HG03060 (cell line): ENCODE data around the gene CYP3A5.
"Not testable (repeated sequence)": the region's sequence is repeated elsewhere in the genome, so short reads cannot be mapped to it uniquely, and the experiment has no call there.

Source experiments
- ATAC-seq: cut with Tn5 transposase; IDR thresholded peaks from one replicate; pipeline ENCODE4 v1.9.1; 2021; ENCODE audit warnings: low read depth, moderate number of reproducible peaks; ENCODE audit not compliant: unreplicated experiment

CYP3A5 gene

DNA sequence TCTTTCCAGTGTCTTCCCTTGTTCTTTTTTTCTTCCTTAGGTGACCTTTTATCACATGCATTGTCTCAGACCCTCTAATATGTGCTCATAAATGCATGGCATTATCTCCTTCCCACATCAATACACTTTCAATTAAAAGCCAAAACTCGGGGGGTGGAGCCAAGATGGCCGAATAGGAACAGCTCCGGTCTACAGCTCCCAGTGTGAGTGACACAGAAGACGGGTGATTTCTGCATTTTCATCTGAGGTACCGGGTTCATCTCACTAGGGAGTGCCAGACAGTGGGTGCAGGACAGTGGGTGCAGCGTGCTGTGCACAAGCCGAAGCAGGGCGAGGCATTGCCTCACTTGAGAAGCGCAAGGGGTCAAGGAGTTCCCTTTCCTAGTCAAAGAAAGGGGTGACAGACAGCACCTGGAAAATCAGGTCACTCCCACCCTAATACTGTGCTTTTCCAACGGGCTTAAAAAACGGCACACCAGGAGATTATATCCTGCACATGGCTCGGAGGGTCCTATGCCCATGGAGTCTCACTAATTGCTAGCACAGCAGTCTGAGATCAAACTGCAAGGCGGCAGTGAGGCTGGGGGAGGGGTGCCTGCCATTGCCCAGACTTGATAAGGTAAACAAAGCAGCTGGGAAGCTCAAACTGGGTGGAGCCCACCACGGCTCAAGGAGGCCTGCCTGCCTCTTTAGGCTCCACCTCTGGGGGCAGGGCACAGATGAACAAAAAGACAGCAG is 6.2 kb upstream of the CYP3A5 start:
- not testable (repeated sequence) for ATAC-seq

DNA sequence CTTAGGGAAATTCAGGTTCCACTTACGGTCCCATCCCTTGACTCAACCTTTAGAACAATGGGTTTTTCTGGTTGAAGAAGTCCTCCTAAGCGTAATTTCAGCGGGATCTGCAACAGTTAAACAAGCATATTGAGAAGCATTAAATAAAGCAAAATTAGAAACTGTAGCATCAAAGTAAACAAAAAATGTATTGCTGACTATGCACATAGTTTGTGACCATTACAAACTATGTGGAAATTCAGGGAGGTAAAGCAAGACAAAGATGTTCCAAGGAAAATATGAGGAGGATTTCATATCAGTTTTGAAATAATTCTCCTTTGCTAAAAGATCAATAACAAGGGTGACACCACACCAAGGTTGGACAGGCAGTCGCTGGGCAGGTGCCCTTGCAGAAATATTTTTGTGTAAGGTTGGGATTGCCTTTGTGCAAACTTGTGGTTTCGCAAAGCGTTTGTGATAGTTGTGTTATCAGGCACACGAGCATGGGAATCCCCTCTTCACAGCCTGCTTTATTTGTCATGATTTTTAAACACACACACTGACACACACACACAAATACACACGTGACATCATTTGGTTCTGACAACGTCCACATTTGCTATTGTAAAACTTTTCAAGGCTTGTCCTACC is 5.4 kb upstream of the CYP3A5 start:
- ATAC-seq: no peak

DNA sequence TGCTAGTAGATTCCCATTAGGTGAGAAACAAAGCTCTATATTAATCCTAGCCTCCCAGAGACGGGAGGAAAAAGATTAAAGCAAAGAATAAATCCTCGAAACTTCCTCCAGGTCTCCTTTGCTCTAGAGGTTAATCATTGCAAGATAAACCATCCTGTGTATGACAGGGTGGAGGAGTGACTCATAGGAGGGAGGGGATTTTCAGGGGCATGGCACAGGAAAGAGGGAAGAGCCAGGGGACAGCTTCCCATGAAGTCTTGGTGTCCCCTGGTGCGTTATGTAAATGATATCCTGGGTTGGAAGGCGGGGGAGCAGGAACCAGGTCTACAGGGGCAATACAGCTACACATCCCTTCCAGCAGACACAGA is 780 bp downstream of the CYP3A5 start:
- no peak for ATAC-seq

DNA sequence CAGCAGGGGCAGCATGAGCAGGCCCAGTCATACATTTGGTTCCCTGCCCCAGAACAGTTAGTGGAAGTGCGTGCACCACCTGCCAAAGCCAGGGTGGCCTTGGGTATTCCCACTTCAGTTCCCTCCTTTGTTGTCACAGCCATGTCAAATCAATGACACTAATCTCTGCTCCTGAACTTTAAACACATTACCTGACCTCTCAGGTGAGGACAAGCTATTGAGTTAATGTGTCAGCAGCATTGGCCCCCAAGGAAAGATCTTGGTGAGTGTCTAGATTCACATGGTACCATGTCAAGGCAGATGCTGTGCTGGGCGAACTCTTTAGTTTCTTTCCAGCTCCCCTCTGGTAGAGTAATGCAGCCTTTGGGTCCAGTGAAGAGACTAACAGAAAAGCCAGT is 2.1 kb downstream of the CYP3A5 start:
- no peak for ATAC-seq

DNA sequence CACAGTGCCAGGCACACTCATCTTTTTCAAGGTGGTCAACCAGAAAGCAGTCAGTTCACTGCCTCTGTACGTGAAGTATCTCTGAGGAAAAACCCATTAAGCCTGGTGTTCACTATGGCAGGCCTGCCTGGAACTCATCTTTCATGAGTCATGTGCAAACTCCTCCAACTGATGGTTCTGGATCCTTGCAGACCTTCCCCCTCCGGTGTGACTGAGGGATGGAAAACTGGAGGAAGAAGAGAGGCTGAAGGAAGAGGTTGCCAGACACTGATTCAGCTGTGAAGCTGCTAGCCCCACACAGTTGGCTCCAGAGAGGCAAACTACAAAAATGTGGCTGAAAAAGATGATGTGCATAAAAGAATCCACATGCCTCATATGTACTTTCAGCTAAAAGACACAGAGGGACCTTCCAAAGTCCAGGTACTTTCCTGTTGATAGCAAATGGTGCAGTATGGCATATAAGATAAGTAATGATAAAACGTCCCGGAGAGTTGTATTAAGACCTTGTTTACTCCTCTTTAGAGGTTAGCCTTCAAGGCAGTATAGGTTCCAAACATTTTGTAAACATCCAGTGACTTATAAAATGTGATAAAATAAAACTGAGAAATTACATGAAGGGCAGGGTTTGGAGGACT is 2.7 kb downstream of the CYP3A5 start:
- no peak for ATAC-seq

DNA sequence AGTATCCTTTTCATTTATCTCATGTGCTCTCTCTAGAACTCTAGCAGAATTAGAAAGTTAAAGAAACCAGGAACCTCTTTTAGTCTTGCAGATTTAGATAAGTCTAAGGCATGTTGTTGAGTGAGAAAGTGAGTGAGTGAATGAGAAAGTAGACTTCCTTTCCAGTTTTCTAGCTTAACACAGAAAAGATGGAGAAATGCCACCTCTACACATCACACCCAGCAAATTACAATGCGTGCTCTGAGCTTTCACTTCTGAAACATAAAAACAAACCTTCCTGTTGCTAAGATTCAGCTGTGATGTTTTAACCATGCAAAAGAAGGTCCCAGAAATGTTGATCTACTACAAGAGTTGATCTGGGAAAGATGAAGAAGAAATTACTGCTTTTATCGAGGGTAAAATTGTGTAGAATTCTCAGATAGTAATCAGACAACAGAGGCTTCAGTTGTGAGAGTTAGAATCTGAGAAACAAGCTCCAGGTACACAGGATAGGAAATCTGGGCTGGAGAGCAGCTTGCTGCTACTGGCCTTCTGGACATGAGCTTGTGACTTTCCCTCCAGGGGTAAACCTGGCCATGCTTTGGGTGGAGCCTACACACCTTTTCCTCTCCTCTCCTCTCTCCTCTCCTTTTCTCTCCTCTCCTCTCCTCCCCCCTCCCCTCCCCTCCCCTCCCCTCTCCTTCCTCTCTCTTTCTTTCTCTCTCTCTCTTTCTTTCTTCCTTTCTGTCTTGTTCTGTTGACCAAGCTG is 4.6 kb downstream of the CYP3A5 start:
- ATAC-seq: no peak

DNA sequence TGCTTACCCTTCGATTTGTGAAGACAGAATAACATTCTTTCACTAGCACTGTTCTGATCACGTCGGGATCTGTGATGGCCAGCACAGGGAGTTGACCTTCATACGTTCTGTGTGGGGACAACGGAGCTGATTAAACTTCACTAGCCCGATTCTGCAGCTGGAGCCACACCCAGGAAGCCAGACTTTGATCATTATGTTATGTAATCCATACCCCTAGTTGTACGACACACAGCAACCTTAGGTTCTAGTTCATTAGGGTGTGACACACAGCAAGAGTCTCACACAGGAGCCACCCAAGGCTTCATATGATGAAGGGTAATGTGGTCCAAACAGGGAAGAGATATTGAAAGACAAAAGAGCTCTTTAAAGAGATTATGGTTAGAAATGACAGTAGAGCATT is 7.2 kb downstream of the CYP3A5 start:
- no peak for ATAC-seq

DNA sequence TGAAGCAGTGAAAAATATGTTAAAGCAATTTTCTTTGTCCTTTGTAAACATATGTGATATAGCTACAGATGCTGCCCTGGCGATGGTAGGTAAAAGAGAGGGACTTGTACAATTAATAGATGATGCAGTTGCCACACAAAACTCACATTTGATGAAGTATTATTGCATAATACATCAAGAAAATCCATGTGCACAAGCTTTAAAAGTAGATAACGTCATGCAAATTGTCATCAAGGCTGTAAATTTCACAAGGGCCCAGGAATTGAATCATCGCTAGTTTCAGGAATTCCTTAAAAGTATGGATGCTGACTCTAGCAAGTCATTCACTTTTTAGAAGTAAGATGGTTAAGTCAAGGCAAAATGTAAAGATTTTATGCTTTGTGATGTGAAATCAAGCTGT is 10.0 kb downstream of the CYP3A5 start:
- no peak for ATAC-seq

DNA sequence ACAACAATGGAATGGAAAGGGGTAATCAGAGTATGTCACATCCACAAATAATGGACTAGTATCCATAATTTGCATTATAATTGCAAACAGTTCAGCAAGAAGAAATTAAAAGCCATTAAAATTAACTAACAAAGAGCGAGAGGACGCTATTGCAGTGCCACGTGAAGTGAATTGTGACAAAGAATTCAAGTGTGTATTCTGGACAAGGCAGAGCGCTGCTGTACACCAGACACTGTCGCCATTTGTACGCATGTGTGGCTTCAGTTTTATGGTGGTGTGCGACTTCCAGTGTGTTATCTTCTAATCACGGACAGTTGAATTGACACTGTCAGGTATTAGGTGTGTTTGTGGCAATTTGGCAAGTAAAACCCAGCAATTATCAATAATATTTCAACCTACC is 11.3 kb downstream of the CYP3A5 start:
- ATAC-seq: no peak

DNA sequence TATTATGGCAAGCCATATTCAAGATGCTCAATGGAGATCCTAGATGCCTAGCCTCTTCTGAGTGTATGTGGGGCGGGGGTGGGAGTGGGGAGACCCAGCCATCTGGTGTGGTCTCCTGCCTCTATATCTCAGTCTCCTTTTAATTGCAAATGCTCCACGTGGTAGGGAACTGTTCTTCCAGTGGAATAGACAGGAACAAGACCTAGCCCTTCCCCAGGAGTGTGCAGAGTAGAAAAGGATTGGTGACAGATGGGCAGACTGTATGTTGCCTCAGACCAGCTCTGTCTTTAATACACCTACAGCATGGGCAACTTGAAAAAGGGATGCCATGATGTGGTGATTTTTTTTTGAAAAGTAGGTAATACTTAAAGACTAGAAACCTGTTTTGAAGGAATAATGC is 12.6 kb downstream of the CYP3A5 start:
- no peak for ATAC-seq

DNA sequence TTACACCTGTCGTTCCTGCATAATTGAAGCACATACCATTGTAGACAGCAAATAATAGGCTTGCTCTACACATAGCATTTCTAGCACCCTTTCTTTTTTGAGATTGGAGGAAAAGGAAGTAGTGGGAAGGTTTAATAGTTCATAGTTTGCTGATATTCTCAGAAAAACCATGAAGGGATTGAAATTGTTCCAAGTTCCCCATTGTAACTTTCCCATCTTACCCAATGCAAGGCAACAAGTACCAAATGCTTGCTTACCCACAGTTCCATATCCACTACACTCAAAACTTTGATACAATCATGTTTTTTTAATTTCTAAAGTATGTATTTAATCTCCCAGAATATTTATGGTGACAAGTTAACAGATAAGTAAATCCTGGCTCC is 13.8 kb downstream of the CYP3A5 start:
- ATAC-seq: no peak

DNA sequence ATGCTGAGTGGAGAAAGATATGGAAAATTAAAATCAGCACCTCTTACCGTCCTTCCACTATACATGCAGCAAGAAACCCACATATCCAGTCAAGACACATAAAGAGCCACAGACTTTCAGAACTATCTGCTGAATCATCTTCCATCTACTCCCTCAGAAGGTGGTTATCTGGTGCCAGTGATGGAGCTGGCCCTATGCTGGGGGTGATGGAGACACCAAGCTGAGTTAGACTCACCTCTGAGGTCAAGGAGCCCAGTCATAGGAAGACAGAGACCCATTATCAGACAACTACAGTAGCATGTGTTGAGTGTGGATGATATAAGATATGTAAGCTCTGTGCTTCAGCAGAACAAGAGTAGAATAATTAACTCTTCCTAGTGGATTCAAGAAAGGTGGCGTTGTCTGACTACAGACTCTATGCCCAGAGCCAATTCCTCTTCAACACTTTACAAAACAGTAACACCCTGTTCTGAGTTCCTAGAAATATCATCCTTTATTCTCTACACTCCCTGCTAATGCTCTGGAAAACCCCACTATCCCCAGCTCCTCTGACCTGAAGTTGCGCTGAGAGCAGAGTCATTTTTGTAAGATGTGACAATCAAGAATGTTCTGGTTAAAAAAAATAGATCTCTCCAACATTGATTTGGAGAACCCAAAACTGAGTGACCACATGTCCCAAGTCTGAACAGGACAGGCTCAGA is 14.3 kb downstream of the CYP3A5 start:
- ATAC-seq: no peak

DNA sequence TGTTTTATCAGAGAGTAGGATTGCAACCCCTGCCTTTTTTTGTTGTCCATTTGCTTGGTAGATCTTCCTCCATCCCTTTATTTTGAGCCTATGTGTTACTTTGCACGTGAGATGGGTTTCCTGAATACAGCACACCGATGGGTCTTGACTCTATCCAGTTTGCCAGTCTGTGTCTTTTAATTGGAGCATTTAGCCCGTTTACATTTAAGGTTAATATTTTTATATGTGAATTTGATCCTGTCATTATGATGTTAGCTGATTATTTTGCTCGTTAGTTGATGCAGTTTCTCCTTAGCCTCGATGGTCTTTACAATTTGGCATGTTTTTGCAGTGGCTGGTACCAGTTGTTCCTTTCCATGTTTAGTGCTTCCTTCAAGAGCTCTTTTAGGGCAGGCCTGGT is 21.9 kb downstream of the CYP3A5 start:
- ATAC-seq: not testable (repeated sequence)

DNA sequence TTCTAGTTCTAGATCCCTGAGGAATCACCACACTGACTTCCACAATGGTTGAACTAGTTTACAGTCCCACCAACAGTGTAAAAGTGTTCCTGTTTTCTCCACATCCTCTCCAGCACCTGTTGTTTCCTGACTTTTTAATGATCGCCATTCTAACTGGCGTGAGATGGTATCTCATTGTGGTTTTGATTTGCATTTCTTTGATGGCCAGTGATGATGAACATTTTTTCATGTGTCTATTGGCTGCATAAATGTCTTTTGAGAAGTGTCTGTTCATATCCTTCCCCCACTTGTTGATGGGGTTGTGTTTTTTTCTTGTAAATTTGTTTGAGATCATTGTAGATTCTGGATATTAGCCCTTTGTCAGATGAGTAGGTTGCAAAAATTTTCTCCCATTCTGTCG is 25.2 kb downstream of the CYP3A5 start:
- not testable (repeated sequence) for ATAC-seq

DNA sequence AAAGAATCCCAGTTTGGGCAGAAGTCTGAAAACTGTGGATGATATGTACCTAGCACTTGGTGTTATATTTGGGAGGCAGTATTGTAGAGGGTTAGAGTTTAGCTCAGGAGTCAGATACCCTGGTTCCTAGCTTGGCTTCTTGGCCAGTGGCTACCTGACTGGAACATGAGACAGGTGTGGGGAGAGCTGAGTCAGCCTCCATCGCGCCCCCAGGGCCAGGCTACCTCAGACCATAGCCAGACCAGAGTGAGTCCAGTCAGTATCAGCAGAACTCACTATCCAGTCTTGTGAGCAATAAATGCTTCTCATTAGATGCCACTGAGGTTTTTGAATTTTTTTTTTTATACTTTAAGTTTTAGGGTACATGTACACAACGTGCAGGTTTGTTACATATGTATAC is 26.0 kb downstream of the CYP3A5 start:
- ATAC-seq: no peak

DNA sequence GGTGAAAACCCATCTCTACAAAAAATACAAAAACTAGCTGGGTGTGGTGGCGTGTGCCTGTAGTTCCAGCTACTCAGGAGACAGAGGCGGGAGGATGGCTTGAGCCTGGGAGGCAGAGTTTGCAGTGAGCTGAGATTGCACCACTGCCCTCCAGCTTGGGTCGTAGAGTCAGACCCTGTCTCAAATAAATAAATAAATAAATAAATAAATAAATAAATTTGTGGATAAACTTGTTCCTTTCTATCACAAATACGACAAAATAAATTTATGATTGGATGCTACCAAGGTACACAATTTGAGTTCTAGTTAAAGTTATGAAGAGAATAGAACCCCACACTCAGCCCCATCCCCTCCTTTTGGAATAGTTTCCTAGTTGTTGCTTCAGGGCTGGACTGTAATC is 26.5 kb downstream of the CYP3A5 start:
- not testable (repeated sequence) for ATAC-seq

DNA sequence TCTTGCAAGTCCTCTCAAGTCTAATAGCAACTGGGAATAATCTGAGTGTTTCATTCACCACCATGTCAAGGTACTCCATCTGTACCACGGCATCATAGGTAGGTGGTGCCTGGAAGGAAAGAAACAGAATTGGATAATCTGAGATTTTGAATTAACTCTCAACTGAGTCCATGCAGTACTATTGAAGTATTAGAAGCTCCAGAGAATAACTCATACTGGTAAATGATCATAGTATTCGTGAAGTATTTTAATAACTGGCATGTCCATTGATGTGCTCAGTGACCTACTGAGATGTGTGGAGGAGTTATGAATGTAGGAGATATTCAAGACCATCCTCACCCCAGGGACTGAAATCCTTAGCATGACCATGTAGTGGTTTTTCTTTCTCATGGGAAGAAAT is 27.1 kb downstream of the CYP3A5 start:
- ATAC-seq: no peak

DNA sequence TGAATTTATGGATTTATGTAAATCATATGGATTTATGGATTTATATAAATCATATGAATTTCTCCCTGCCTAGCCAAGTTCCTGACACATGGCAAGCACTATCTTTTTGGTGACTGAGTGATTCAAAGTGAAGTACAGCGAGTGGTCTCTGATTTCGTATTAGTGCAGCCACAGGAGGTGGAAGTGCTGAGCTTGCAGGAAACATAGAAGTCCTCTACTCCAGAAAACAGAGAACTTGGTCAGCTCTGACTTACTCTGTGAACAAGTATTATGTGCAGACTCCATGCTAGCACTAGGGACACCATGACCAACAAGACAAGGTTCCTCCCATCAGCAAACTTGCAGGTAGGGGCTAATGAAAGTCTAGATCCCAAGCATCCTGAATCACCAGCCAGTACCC is 28.5 kb downstream of the CYP3A5 start:
- ATAC-seq: no peak

DNA sequence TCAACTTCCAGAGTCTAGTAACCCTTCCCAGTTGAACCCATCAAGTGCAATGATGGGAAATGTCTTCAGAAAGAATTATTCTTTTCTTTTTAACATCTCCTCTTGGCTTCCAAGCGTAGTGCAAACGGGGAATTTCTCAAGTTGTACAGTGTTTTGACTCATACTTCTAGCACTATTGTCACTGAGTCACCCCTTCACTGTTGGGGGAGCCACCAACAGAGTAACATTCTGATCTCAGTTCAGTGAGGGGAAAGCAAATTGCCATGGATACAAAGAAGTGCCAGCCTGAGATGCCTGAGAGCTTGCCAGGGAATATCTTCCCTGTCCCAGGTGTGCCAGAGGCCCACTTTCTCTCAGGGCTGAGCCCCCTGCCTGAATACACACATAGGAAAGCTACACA is 31.0 kb downstream of the CYP3A5 start:
- ATAC-seq: no peak

DNA sequence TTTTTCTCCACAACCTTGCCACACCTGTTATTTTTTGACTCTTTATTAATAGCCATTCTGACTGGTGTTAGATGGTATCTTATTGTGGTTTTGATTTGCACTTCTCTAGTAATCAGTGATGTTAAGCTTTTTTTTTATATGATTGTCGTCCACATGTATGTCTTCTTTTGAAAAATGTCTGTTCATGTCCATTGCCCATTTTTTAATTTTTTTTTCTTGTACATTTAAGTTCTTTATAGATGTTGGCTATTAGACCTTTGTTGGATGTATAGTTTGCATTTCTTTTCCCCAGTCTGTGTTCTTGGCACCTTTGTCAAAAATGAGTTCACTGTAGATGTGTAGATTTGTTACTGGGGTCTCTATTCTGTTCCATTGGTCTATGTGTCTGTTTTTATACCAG is 34.2 kb downstream of the CYP3A5 start:
- no peak for ATAC-seq

DNA sequence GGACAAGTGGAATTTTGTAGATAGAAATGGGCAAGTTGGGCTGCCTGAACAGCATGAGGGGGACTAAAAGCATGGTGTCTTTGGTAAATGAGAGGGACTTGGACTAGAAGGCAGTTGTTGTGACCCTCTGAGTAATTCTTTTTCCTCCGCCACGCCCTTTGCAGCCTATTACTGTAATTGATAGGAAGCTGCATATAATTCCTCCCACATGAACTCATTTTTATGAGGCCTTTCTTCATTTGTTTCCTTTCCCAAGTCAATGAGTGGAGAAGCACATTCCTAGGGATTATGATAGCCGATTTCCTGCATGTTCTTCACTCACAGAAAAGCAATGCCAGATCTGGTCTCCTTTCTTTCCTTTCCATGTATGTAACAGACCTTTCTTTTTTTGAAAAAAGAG is 35.4 kb downstream of the CYP3A5 start:
- ATAC-seq: no peak
